NCI-H2081 treated with DMSO at 0.1 percent for 48 hours (cell line): ENCODE results near the gene IGFN1.
"Not testable (repeated sequence)": the region's sequence is repeated elsewhere in the genome, so short reads cannot be mapped to it uniquely, and the experiment has no call there.

ENCODE experiments used
- DNase-seq: peaks from one replicate; lab custom pipeline; 2025; lab: John Stamatoyannopoulos, UW

The IGFN1 gene

GRCh38 chr1:201250326-201251011 lies 59.8 kb downstream of the IGFN1 start:
- DNase-seq, result no peak

- no peak for DNase-seq
These were observed 60.8 kb downstream of the IGFN1 start for GRCh38 chr1:201251411-201251810.

GRCh38 chr1:201251851-201252430 lies 61.3 kb downstream of the IGFN1 start:
- DNase-seq, result no peak

- no peak for DNase-seq
These were observed 62.3 kb downstream of the IGFN1 start for GRCh38 chr1:201252944-201253371.

GRCh38 chr1:201253411-201253810 lies 62.8 kb downstream of the IGFN1 start:
- no peak for DNase-seq

- no peak for DNase-seq
These were observed 63.4 kb downstream of the IGFN1 start for GRCh38 chr1:201253906-201254624.

- no peak for DNase-seq
These were observed 64.2 kb downstream of the IGFN1 start for GRCh38 chr1:201254625-201255478.

GRCh38 chr1:201255479-201256362 lies 65.1 kb downstream of the IGFN1 start:
- DNase-seq, result no peak

GRCh38 chr1:201258132-201258531 lies 67.5 kb downstream of the IGFN1 start:
- DNase-seq, result not testable (repeated sequence)

GRCh38 chr1:201258763-201259230 lies 68.2 kb downstream of the IGFN1 start:
- DNase-seq, result no peak

GRCh38 chr1:201259476-201260235 lies 69.0 kb downstream of the IGFN1 start:
- no peak for DNase-seq

- no peak for DNase-seq
These were observed 69.6 kb downstream of the IGFN1 start for GRCh38 chr1:201260236-201260590.

- no peak for DNase-seq
These were observed 70.2 kb downstream of the IGFN1 start for GRCh38 chr1:201260648-201261311.

GRCh38 chr1:201261771-201262547 lies 71.3 kb downstream of the IGFN1 start:
- no peak for DNase-seq

GRCh38 chr1:201262963-201263608 lies 72.5 kb downstream of the IGFN1 start:
- DNase-seq, result no peak

GRCh38 chr1:201264072-201264471 lies 73.4 kb downstream of the IGFN1 start:
- no peak for DNase-seq

GRCh38 chr1:201264554-201264953 lies 73.9 kb downstream of the IGFN1 start:
- no peak for DNase-seq

GRCh38 chr1:201265756-201266155 lies 75.1 kb downstream of the IGFN1 start:
- DNase-seq, result no peak

GRCh38 chr1:201266276-201266675 lies 75.7 kb downstream of the IGFN1 start:
- no peak for DNase-seq
